Panc1 (cell line): Measurements from ENCODE around the gene MAP3K12. TPM values are rescaled to one million over a fixed set of nuclear protein-coding genes. Genes with fewer than 3 reads are reported as not detected.

Experiments used
- total RNA-seq: library from RNA; stranded (reverse); gene quantifications from one replicate; pipeline ENCODE4 v1.2.1, GENCODE V29; 2021; ENCODE audit not compliant: unreplicated experiment

MAP3K12 gene
- total RNA-seq, 1 experiment from 2014 or later, result 32.2 TPM

Other genes starting within 250 kb of the MAP3K12 start
- 54.6 TPM for gene ESPL1, start 231.2 kb downstream of the MAP3K12 start, total RNA-seq
- gene PFDN5, start 203.9 kb downstream of the MAP3K12 start, total RNA-seq, result 340 TPM
- 77.4 TPM for gene MYG1, start 199.8 kb downstream of the MAP3K12 start, total RNA-seq
- gene AAAS, start 177.8 kb downstream of the MAP3K12 start, total RNA-seq, result 77.7 TPM
- gene SP7, start 163.1 kb downstream of the MAP3K12 start, total RNA-seq, result not detected
- 81.0 TPM for gene SP1, start 119.3 kb downstream of the MAP3K12 start, total RNA-seq
- 0.13 TPM for gene AMHR2, start 75.6 kb downstream of the MAP3K12 start, total RNA-seq
- 454 TPM for gene PRR13, start 57.7 kb downstream of the MAP3K12 start, total RNA-seq
- gene PCBP2, start 47.4 kb downstream of the MAP3K12 start, total RNA-seq, result 836 TPM
- 67.3 TPM for gene TARBP2, start 1.8 kb upstream of the MAP3K12 start, total RNA-seq
- gene NPFF, start 8.0 kb upstream of the MAP3K12 start, total RNA-seq, result not detected
- gene ATF7, start 126.9 kb upstream of the MAP3K12 start, total RNA-seq, result 29.5 TPM
- gene ATP5MC2, start 176.6 kb upstream of the MAP3K12 start, total RNA-seq, result 290 TPM
- 48.0 TPM for gene CALCOCO1, start 228.0 kb upstream of the MAP3K12 start, total RNA-seq